Esophagus muscularis mucosa (tissue), 4 donors: ENCODE data around the gene SLC49A3. TPM values are rescaled to one million over a fixed set of nuclear protein-coding genes. Genes with fewer than 3 reads are reported as not detected.

Experiments
- DNase-seq: peaks from one replicate; pipeline ENCODE4 v3.0.0-alpha.2; 2017; ENCODE audit errors: extremely low spot score
- H3K27ac ChIP-seq, 4 donors: fragments of 200-600 bp; sonication (generic); replicated peaks in 1 of 4; 1 replicate in 3 of 4; 2 replicates in 1 of 4; pipeline ENCODE4 v1.5.1; 2016 to 2019; ENCODE audit warnings: mild to moderate bottlenecking in 1 of 4
- H3K27me3 ChIP-seq, 4 donors: fragments of 200-600 bp; sonication (generic); one replicate each; pipeline versions ENCODE4 v1.5.1 to v1.6.0; 2016 to 2019
- H3K36me3 ChIP-seq, 4 donors: fragments of 200-600 bp; sonication (generic); one replicate each; pipeline ENCODE4 v1.5.1; 2016 to 2019
- H3K4me1 ChIP-seq, 4 donors: fragments of 200-600 bp; sonication (generic); one replicate each; pipeline ENCODE4 v1.5.1; 2016 to 2019
- H3K4me3 ChIP-seq, 4 donors: fragments of 200-600 bp; sonication (generic); 1 replicate in 2 of 4; 2 replicates in 2 of 4; pipeline ENCODE4 v1.5.1; 2016 to 2019; ENCODE audit warnings: mild to moderate bottlenecking in 4 of 4, moderate library complexity in 1 of 4
- H3K9me3 ChIP-seq, 4 donors: fragments of 200-600 bp; sonication (generic); 1 replicate in 3 of 4; 2 replicates in 1 of 4; pipeline ENCODE4 v1.5.1; 2016 to 2019
- CTCF ChIP-seq, 3 experiments: fragments of 200-600 bp in 2 of 3; fragments of 450-650 bp in 1 of 3; sonication (generic) in 2 of 3; IDR thresholded peaks; one replicate each; pipeline ENCODE4 v1.5.1; 2017 to 2019; ENCODE audit warnings: antibody characterized with exemption in 3 of 3, mild to moderate bottlenecking in 2 of 3, moderate library complexity in 1 of 3
- EP300 ChIP-seq: sonication (generic); formaldehyde crosslinking; IDR thresholded peaks from one replicate; pipeline ENCODE4 v1.6.1; 2017; ENCODE audit warnings: antibody characterized with exemption
- POLR2A ChIP-seq: fragments of 450-650 bp; IDR thresholded peaks from one replicate; pipeline ENCODE4 v1.6.1; 2017; ENCODE audit warnings: antibody characterized with exemption, moderate library complexity, mild to moderate bottlenecking, low read depth
- POLR2AphosphoS5 ChIP-seq, 2 donors: sonication (generic); formaldehyde crosslinking; IDR thresholded peaks; one replicate each; pipeline ENCODE4 v1.6.1; 2017; ENCODE audit warnings: antibody characterized with exemption in 2 of 2
- whole genome bisulfite sequencing: methylation state at CpG from one replicate; pipeline ENCODE4 v1.1.5; 2018; 5-methylcytosine and 5-hydroxymethylcytosine counted together
- intact Hi-C: fragments of 100-400 bp; cut with DNase I; formaldehyde crosslinking; loops from one replicate; pipeline ENCODE4 v1.15.1; 2023
- total RNA-seq, 4 donors: library from RNA; depleted of rRNA; stranded (reverse); fragments of >200 nt; gene quantifications; one replicate each; pipeline versions ENCODE4 v1.1.0 to v1.2.1, GENCODE V29; 2016

The SLC49A3 gene
- total RNA-seq, 4 donors from 2014 or later = 5.5 to 9.4 (median 7.6) TPM

- WGBS = 93% methylated on average over 5 of the region's 8 CpGs
- Histone ChIP-seq H3K4me3 (no peak overlapping the region), H3K4me1 (peaks cover 29 to 49% (median 39%) of the 10 kb centered on the region in 4 donors), H3K27me3 (peaks cover 0 to 28% (median 0%) of the 10 kb centered on the region in 4 donors), H3K9me3 (no peaks in the 10 kb centered on the region), H3K27ac (no peak overlapping the region), H3K36me3 (peaks cover 8 to 13% (median 12%) of the 10 kb centered on the region in 4 donors)
- intact Hi-C loops = no loop called here
- no peak for DNase-seq
- no peak for TF ChIP-seq POLR2A
- no peak for TF ChIP-seq CTCF (IDR thresholded peaks at IDR 0.05)
- TF ChIP-seq EP300 = no peak
- no peak for TF ChIP-seq POLR2AphosphoS5 (IDR thresholded peaks at IDR 0.05)
Measured at GRCh38 chr4:676871-677235, 12.1 kb downstream of the SLC49A3 start.

GRCh38 chr4:675980-676870, 12.7 kb downstream of the SLC49A3 start:
- Histone ChIP-seq H3K9me3 (no peaks in the 10 kb centered on the region), H3K4me1 (peaks cover 29 to 45% (median 37%) of the 10 kb centered on the region in 4 donors), H3K36me3 (peaks cover 14 to 19% (median 19%) of the 10 kb centered on the region in 4 donors), H3K27me3 (peaks cover 0 to 24% (median 0%) of the 10 kb centered on the region in 4 donors), H3K4me3 (no peak overlapping the region), H3K27ac (no peak overlapping the region)
- WGBS = 66% methylated on average over 15 of the region's 19 CpGs
- DNase-seq = no peak
- no peak for TF ChIP-seq EP300
- intact Hi-C loops = no loop called here

- WGBS = 79% methylated on average over 12 of the region's 26 CpGs
- H3K27ac ChIP-seq = peak overlapping the region; percentile 94 to 97 (median 96)
- H3K4me3 ChIP-seq = peak overlapping the region; percentile 88 to 97 (median 94)
- H3K9me3 ChIP-seq = no peaks in the 10 kb centered on the region
- intact Hi-C loops = no loop called here
- TF ChIP-seq POLR2AphosphoS5 (IDR thresholded peaks at IDR 0.05) = no peak
- TF ChIP-seq CTCF (IDR thresholded peaks at IDR 0.05) = no peak
- no peak for TF ChIP-seq POLR2A
- no peak for TF ChIP-seq EP300
- DNase-seq = no peak
- H3K36me3 ChIP-seq = peaks cover 18 to 29% (median 27%) of the 10 kb centered on the region in 4 donors
- H3K4me1 ChIP-seq = peaks cover 19 to 35% (median 27%) of the 10 kb centered on the region in 4 donors
- H3K27me3 ChIP-seq = peaks cover 0 to 14% (median 0%) of the 10 kb centered on the region in 4 donors
Measured at GRCh38 chr4:675036-675882, 13.7 kb downstream of the SLC49A3 start.

GRCh38 chr4:674172-675035, 14.5 kb downstream of the SLC49A3 start, which contains the start of the genes ATP5ME and MYL5:
Gene ATP5ME (minus strand): TSS chr4:674276. CDS start chr4:674247, 29 bp downstream.
Gene MYL5 (plus strand): TSS chr4:674542. CDS start chr4:678027, 3,485 bp downstream.
- intact Hi-C loops = no loop called here
- Histone ChIP-seq H3K4me1 (peaks cover 17 to 32% (median 24%) of the 10 kb centered on the region in 4 donors), H3K36me3 (peaks cover 18 to 33% (median 27%) of the 10 kb centered on the region in 4 donors), H3K27ac (peak within 1 kb of the TSS; percentile 94 to 97 (median 96)), H3K9me3 (no peaks in the 10 kb centered on the region), H3K4me3 (peak within 1 kb of the TSS; percentile 88 to 97 (median 94)), H3K27me3 (peaks cover 0 to 6% (median 0%) of the 10 kb centered on the region in 4 donors)
- DNase-seq = peak; percentile 98
- no CpG with 5 or more reads among the region's 84 CpGs for WGBS
- TF ChIP-seq CTCF (IDR thresholded peaks at IDR 0.05) = peak; percentile 87 to 96 (median 90)
- no peak for TF ChIP-seq EP300
- TF ChIP-seq POLR2A = peak; percentile 80
- peak; percentile 95 to 99 for TF ChIP-seq POLR2AphosphoS5 (IDR thresholded peaks at IDR 0.05)
